ENCODE measurements around the gene RASA3.
"Not testable (repeated sequence)": the region's sequence is repeated elsewhere in the genome, so short reads cannot be mapped to it uniquely, and the experiment has no call there.

The RASA3 gene

GRCh38 chr13:114132419-114133121 lies at the start of gene RASA3:
TSS of gene RASA3 (minus strand) at chr13:114132623. CDS start at chr13:114132489, 134 bp downstream.
- DNase-seq (ENCODE audit: low read depth in 1 of 2, low spot score in 1 of 2), result no peak

GRCh38 chr13:114179087-114179658 lies 46.8 kb upstream of the RASA3 start, which contains the start of gene CFAP97D2:
TSS of gene CFAP97D2 (plus strand) at chr13:114179257. CDS start at chr13:114179331, 74 bp downstream.
- DNase-seq (ENCODE audit: low read depth in 1 of 2, low spot score in 1 of 2), result no peak

- DNase-seq (ENCODE audit: low read depth in 1 of 2, low spot score in 1 of 2), result no peak
These were observed 45.0 kb upstream of the RASA3 start for GRCh38 chr13:114177245-114178010.

- not testable (repeated sequence) for DNase-seq (ENCODE audit: low read depth in 1 of 2, low spot score in 1 of 2)
These were observed 44.0 kb upstream of the RASA3 start for GRCh38 chr13:114176359-114176902.

DNA sequence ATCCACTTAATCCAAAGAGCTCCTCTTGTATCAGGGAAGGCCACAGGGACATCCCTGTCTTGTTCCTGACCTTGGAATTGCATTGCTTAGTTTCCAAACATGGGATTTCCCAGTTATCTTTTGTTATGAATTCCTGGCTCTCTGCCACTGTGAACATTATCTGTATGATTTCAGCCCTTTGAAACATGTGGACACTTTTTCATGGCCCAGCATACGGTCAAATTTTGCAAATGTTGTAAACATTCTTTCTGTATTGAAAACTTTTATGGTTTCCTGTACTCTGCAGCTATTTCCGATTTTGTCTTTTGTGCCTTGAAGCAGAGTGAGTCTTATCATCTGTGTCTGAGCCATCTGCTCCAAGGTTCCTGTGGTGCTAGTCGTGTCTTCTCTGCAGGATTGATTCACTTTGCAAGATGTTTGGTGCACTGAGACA lies 42.1 kb upstream of the RASA3 start:
- no peak for DNase-seq (ENCODE audit: low read depth in 1 of 2, low spot score in 1 of 2)

DNA sequence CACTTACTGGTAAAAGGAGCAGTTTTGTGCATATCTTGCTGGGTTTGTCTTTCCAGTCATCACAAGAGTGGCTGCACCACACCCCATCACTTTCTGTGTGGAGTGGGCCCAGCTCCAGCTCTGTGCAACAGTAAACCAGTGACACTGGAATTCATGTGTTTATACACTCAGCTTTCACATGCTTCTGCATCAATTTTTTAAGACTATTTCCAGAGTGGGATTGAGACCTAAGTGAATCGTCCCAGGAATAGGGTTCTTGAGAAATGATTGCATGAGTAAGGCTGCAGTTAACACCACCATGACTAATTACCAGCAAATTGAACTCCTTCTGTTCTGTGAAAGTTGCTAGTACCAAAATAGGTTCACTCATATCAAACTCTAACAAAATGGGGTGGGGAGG lies 41.3 kb upstream of the RASA3 start:
- DNase-seq (ENCODE audit: low read depth in 1 of 2, low spot score in 1 of 2), result no peak

- DNase-seq (ENCODE audit: low read depth in 1 of 2, low spot score in 1 of 2), result no peak
These were observed 40.8 kb upstream of the RASA3 start for GRCh38 chr13:114173272-114173671.

DNA sequence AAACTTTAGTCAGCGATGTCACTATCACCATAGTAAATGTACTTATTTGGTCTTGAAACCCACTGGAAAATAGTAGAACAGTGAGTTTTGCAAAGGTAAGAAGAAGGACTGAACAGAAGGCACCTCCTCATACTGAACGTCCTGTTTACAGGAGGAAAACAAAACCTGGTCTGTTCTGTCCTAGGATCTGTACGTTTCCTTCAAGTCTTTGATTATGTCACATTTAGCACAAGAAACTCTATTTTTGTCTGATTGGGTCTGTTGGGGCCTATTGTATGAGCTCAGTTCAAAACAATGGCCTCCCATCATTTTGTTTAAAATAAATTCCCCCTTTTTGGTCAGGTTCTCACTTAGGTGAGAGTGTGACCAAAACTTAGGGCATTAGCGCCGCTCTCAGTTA lies 35.5 kb upstream of the RASA3 start:
- no peak for DNase-seq (ENCODE audit: low read depth in 1 of 2, low spot score in 1 of 2)

DNA sequence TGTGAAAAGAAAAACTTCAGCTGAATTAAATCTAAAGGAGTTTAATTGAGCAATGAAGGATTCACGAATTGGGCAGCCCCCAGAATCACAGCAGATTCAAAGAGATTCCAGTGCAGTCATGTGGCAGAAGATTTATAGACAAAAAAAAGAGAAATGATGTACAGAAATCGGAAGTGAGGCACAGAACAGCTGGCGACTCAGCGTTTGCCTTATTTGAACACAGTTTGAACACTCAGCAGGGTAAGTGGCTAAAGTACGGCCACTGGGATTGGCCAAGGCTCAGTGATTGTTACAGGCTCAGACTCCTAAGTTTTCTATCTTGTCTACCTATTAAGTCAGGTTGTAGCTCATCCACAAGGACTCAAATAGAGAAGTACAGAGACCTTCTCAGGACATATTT lies 35.0 kb upstream of the RASA3 start:
- DNase-seq (ENCODE audit: low read depth in 1 of 2, low spot score in 1 of 2), result no peak

DNA sequence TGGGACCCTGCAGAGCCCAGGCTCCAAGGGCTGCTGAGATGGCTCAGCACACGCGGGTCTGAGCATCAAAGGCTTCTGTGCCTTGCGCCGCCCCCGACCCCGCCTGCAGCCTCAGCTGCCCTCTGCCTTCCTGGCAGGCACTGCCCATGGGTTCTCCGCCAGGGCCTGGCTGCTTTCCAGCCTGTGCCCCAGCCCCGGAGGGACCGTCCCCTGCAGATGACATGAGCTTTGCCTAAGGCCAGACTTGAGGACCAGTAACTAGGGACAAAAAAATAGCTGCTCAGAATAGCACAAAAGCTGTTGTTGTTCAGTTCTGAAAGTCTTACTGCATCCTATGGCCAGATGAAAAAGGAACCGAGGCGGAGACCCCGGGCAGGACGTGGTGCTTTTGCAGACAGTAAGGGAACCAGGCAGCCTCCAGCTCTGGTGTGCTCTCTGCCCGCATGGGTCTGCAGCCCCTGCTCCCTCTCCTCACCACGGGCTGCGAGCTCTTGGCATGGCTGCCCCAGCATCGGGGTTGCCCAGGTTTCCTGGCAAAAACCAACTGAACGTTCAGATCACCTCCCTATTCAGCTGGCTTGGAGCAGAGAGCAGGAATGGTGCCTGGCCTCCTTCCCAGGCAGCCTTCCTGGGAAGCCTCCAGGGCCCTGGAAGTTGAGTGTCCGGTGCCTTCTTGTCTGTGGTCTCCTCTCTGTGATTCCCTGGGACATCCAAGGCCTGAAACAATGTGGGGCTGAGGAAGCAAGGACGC lies 34.1 kb upstream of the RASA3 start:
- DNase-seq (ENCODE audit: low read depth in 1 of 2, low spot score in 1 of 2), result no peak

- no peak for DNase-seq (ENCODE audit: low read depth in 1 of 2, low spot score in 1 of 2)
These were observed 32.4 kb upstream of the RASA3 start for GRCh38 chr13:114164681-114165429.

DNA sequence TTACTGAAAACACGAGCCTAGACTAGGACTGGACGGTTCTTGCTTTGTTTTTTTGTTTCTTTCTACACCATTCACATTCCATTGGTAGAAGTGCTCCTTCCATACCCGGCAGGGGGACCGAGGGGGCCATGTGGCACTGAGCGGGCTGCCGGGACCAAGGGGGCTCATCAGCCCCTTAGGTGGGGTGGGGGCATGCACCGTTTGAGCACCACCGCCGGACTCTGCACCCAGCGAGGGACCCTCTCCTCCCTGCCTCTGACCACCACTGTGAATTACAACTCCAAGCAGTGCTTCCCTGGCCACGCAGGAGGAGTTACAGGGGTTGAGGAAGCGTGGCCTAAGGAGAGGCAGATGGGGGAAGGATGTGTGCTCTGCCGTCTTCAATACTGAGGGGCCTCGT lies 31.6 kb upstream of the RASA3 start:
- DNase-seq (ENCODE audit: low read depth in 1 of 2, low spot score in 1 of 2), result no peak

- no peak for DNase-seq (ENCODE audit: low read depth in 1 of 2, low spot score in 1 of 2)
These were observed 30.1 kb upstream of the RASA3 start for GRCh38 chr13:114162533-114162922.

DNA sequence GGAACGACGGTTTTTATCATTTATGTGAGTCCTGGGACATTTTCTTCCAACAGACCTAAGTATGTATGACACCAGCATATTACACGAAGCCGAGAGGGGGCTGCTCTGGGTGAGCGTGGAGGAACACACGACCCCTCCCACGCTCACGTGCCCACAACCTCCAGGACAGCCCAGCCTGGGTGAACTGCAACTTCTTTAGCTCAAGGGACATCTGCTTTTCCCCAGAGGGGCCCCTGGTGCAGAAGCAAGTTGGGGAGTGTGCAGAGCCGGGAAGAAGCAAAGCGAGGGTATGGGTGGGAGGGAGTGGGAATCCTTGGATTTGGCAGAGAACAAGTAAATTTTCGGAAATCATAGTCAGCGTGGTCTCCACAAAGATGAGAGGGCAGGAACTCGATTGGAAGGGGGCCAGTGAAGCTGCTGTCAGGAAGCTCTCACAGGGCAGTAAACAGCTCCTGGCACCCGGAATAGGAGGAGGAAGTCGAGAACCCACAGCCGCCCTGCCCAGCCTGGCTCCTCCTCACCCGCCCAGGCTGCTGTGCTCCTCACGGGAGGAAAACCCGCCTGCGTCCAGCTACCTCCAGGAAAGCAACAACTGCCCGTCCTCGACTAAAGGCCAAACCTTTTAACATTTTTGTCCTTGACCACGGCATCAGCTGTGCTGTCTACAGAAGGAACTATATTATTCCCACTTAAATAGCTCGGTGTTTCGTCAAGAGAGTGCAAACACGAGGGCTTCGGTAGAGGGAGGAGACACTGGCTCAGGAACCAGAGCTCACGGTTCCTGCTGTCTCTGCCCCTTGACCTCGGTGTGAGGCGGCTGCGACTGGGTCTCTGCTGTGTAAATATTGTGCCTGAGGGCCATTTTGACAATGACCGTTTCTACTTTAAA lies 29.5 kb upstream of the RASA3 start:
- DNase-seq (ENCODE audit: low read depth in 1 of 2, low spot score in 1 of 2), result no peak

GRCh38 chr13:114161028-114161556 lies 28.7 kb upstream of the RASA3 start:
- DNase-seq (ENCODE audit: low read depth in 1 of 2, low spot score in 1 of 2), result no peak

GRCh38 chr13:114158869-114159666 lies 26.6 kb upstream of the RASA3 start:
- not testable (repeated sequence) for DNase-seq (ENCODE audit: low read depth in 1 of 2, low spot score in 1 of 2)

DNA sequence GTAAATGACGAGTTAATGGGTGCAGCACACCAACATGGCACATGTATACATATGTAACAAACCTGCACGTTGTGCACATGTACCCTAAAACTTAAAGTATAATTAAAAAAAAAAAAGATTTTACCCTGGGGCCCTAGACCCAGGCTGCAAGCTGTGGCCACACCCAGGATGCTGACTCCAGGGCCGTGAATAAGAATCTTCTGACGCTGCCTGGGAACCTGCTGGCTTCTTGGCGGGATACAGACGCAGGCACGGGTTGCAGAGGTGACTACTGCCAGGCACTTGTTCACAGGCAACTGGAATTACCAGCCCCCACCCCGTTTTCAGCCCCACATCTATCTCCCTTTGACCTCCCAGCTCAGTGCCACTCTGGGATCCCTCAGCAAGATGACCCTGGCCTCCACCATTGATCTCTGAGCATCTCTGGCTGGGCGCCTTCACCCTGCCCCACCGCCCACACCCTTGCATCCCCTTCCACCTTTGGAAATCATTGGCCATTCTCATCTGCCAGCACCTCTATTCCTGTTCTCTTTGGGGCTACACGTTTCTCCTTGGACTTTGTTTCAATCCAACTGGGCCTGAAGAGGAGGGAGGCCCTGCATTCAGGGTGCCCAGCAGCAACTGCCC lies 25.6 kb upstream of the RASA3 start:
- no peak for DNase-seq (ENCODE audit: low read depth in 1 of 2, low spot score in 1 of 2)
